ENCODE results near the gene PTPN3. TPM values are rescaled to one million over a fixed set of nuclear protein-coding genes. Genes with fewer than 3 reads are reported as not detected.
A peak's percentile ranks its signal among the peaks of the same experiment; 100 is the strongest.

Gene PTPN3
- total RNA-seq, 2 experiments from 2014 or later: 1.2 to 1.4 TPM

DNA sequence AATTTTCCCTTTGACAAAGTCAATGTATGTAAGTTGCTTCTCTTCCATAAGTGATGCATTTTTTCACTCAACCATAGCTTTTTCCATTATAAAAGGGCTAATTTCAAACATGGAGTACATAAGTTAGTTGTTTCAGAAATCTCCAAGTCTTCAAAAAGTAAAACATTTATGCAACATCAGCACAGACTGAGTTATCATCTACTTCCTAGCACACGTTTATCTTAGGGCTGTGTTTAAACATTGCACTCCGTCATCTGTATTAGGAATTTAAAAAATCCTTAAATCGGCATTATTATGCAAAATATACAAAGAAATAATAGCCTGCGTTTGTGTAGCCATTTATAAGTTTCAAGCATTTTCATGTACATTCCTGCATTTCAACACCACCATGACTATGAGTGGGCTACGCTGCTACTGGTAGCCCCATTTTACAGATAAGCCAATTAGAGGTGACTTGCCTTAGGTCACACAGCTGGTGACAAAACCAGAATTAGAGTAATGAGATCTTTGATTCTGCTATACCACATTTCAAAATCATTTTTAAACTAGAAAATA, 43.4 kb downstream of the PTPN3 start:
- H3K4me1 Mint-ChIP-seq: no peaks in the 10 kb centered on the region

DNA sequence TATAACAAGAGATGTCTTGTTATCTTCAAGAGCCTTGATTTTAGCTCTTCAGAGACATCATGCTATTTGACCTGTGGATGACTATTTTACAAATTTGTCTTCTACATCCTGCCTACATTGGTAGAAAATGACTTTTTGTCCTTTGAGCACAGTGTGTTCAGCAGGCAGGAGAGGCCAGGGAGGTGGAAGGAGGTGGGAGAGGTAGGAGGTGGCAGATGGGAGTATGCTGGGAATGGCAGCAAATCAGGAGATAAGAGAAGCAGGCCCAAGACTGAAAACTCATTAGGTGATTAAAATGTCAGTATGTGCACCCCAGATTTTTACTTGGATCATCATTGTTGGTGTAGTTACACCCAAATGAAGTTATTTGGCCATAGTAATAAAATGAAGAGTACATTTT, 44.1 kb downstream of the PTPN3 start:
- DNase-seq: no peak
- Mint-ChIP-seq H3K4me1 (no peaks in the 10 kb centered on the region), H3K27me3 (peaks cover 24% of the 10 kb centered on the region), H3K9me3 (no peaks in the 10 kb centered on the region), H3K4me3 (no peak overlapping the region), H3K27ac (no peak overlapping the region), H3K36me3 (no peaks in the 10 kb centered on the region)

More for the DNA sequence above, 43.4 kb downstream of the PTPN3 start:
- Mint-ChIP-seq H3K36me3 (no peaks in the 10 kb centered on the region), H3K27ac (no peak overlapping the region), H3K9me3 (no peaks in the 10 kb centered on the region), H3K4me3 (no peak overlapping the region), H3K27me3 (peaks cover 20% of the 10 kb centered on the region)
- DNase-seq: no peak

GRCh38 chr9:109453210-109453842, 44.8 kb downstream of the PTPN3 start:
- H3K4me1 Mint-ChIP-seq: peaks cover 1% of the 10 kb centered on the region
- no peak overlapping the region for H3K4me3 Mint-ChIP-seq
- H3K27ac Mint-ChIP-seq: no peak overlapping the region
- no peaks in the 10 kb centered on the region for H3K9me3 Mint-ChIP-seq
- peaks cover 24% of the 10 kb centered on the region for H3K27me3 Mint-ChIP-seq
- no peak for DNase-seq
- H3K36me3 Mint-ChIP-seq: no peaks in the 10 kb centered on the region

GRCh38 chr9:109452761-109453160, 45.3 kb downstream of the PTPN3 start:
- Mint-ChIP-seq H3K9me3 (no peaks in the 10 kb centered on the region), H3K27me3 (peaks cover 24% of the 10 kb centered on the region), H3K27ac (no peak overlapping the region), H3K4me3 (no peak overlapping the region), H3K4me1 (peaks cover 7% of the 10 kb centered on the region), H3K36me3 (no peaks in the 10 kb centered on the region)
- no peak for DNase-seq

DNA sequence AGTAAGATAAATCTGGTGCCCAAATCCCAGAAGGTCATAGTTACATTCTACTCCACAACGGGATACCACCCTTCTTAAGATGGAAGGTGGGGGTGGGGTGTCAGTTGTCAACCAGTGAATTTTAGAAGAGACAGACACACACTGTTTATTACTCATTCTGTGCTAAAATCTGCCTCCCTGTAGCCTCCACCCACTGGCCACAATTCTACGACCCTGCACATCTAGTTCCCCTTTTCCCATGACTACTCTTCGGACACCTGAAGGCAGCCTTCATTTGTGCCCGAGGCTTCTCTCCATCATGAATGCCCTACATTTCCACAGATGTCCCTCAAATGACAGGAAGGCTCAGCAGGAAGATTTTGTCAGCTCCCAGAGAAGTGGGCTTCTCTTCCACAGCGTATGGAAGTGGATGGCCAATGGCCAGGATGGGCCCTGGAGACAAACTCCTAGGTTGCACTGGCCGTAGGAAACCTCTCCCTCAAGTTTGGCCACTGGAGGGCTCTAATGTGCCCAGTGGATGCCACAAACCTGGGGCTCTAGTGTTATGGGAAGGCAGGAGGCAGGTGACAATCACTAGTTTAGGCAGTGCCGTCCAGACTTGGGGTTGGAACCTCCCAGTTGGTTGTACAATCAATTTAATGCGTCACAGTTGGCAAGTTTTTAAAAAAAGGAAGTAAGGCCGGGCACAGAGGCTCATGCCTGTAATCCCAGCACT, 46.6 kb downstream of the PTPN3 start:
- H3K36me3 Mint-ChIP-seq: no peaks in the 10 kb centered on the region
- peaks cover 16% of the 10 kb centered on the region for H3K4me1 Mint-ChIP-seq
- H3K4me3 Mint-ChIP-seq: no peak overlapping the region
- peaks cover 27% of the 10 kb centered on the region for H3K27me3 Mint-ChIP-seq
- no peak for DNase-seq
- H3K27ac Mint-ChIP-seq: no peak overlapping the region
- no peaks in the 10 kb centered on the region for H3K9me3 Mint-ChIP-seq

GRCh38 chr9:109450346-109450745, 47.8 kb downstream of the PTPN3 start:
- H3K27ac Mint-ChIP-seq: no peak overlapping the region
- no peaks in the 10 kb centered on the region for H3K9me3 Mint-ChIP-seq
- H3K27me3 Mint-ChIP-seq: peaks cover 24% of the 10 kb centered on the region
- H3K4me3 Mint-ChIP-seq: no peak overlapping the region
- H3K36me3 Mint-ChIP-seq: no peaks in the 10 kb centered on the region
- H3K4me1 Mint-ChIP-seq: peaks cover 16% of the 10 kb centered on the region
- DNase-seq: no peak

DNA sequence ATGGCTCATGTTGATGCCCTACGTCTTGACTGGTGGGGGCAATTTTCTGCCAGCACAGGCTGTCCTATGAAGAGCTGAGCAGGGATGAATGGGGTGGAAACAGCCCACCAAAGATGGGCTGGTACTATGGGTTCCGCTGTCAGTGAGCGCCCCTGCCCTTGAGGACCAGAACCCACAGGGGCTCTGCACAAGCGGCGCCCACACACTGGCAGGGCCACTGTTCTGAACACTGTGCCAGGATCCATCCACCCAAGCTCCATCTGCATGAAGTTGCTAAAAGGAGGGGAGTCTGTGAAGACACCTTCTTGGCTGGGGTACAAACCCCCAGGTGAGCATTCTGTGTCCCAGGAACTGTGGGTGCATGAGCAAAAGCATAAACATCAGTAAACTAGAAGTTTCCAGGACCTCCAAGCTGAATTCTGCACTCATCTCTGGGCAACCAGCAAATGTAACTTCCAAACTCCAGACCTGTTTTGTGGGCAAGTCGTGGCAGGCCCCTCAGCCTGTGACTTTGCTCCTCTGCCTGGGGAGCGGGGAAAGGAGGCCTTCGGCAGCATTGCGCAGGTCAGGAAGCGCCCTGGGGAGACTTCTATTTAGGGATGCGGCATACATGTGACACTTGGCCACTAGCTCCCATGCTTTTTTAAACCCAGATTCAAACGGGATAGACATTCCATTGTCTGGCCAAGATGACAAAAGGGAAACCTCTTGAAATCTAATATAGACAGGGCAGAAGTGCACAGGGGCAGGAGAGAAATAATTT, 48.9 kb downstream of the PTPN3 start:
- H3K4me1 Mint-ChIP-seq: peaks cover 16% of the 10 kb centered on the region
- no peak overlapping the region for H3K4me3 Mint-ChIP-seq
- no peak overlapping the region for H3K27ac Mint-ChIP-seq
- H3K36me3 Mint-ChIP-seq: no peaks in the 10 kb centered on the region
- H3K9me3 Mint-ChIP-seq: no peaks in the 10 kb centered on the region
- DNase-seq: no peak
- H3K27me3 Mint-ChIP-seq: peaks cover 24% of the 10 kb centered on the region

GRCh38 chr9:109448223-109448622, 49.9 kb downstream of the PTPN3 start:
- H3K36me3 Mint-ChIP-seq: no peaks in the 10 kb centered on the region
- peaks cover 16% of the 10 kb centered on the region for H3K4me1 Mint-ChIP-seq
- no peak overlapping the region for H3K27ac Mint-ChIP-seq
- H3K9me3 Mint-ChIP-seq: no peaks in the 10 kb centered on the region
- DNase-seq: no peak
- peaks cover 24% of the 10 kb centered on the region for H3K27me3 Mint-ChIP-seq
- no peak overlapping the region for H3K4me3 Mint-ChIP-seq

DNA sequence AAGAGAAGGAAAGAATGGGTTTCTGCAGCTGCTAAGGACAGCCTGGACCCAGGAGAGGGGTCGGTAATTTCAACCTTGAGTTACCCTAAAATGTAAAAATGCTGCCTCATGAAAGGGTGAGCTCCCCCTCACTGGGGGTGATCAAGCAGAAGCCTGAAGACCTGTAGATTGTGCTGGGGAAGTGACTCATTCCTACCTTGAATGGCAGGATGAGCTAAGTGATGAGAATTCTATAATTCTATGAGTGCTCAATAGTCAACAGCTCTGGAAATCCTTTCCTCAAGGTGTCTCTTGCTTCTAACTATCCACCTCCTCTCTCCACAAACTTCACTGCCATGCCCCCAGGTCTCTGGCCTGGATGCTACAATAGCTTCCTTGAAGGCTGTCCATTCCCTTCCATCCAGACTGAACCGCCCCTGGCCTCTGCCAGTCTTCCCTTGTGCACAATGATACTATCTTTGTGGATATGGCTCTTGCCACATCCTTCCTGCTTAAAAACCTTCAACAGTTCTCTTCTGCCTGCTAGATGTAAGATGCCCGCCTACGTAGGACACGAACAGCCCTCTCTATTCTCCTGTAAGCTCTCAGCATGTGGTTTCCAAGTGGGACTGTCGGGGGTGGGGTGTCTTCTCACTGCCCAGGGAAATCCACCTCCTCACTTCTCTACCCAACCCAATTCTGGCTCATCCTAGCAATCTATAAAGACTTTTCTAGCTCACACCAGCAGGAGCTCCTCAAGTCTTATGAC, 50.6 kb downstream of the PTPN3 start:
- Mint-ChIP-seq H3K27ac (peak overlapping the region; percentile 65), H3K36me3 (no peaks in the 10 kb centered on the region), H3K4me1 (peaks cover 16% of the 10 kb centered on the region), H3K27me3 (peaks cover 24% of the 10 kb centered on the region), H3K9me3 (no peaks in the 10 kb centered on the region), H3K4me3 (peak overlapping the region; percentile 9)
- no peak for DNase-seq

DNA sequence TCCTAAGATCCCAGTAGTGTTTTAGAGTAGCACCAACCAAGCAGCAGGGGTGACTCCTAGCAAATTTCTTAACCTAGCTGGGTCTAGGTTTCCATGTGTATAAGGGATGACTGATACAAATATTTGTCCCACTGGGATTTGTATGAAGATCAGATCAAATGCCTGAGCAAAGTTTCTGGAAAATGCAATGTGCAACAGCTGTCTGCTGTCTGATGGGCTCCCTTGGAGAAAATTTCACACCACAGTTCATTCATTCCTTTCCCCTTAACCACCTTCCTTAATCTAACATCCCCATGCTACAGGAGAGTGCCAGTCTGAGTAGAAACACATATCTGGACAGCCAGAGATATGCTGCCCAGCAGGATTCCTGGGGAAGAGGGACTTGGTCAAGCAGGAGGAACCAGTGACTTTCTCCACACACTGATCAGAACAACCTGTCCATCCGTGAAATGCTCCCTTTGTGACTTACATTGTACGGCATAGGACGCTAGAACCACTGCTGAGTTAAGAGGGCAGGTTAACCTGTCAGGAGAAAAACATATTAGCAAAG, 53.3 kb downstream of the PTPN3 start:
- DNase-seq: no peak
- Mint-ChIP-seq H3K27ac (no peak overlapping the region), H3K36me3 (no peaks in the 10 kb centered on the region), H3K27me3 (peaks cover 12% of the 10 kb centered on the region), H3K9me3 (no peaks in the 10 kb centered on the region), H3K4me1 (peaks cover 29% of the 10 kb centered on the region), H3K4me3 (no peak overlapping the region)

DNA sequence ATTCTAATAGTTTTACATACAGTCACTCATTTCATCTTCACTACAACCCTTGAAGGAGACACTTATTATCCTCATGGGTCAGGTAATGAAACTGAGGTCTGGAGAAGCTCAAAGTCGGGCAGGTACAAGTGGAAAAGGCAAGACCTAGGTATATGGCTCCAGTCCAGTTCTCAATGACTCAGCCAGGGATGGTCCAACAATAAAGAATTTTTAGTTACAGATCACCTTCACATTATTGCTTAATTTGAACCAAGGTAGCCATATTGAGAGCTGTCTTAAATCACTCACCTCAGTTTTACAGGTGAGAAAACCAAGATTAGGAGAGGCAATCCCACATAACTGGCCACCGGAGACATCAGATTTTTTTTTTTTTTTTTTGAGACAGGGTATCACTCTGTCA, 55.4 kb downstream of the PTPN3 start:
- peaks cover 24% of the 10 kb centered on the region for H3K4me1 Mint-ChIP-seq

GRCh38 chr9:109441296-109441695, 56.8 kb downstream of the PTPN3 start:
- Mint-ChIP-seq H3K4me1 (peaks cover 16% of the 10 kb centered on the region), H3K9me3 (no peaks in the 10 kb centered on the region), H3K36me3 (no peaks in the 10 kb centered on the region), H3K27ac (no peak overlapping the region), H3K27me3 (peaks cover 16% of the 10 kb centered on the region), H3K4me3 (no peak overlapping the region)
- DNase-seq: no peak

More for the DNA sequence above, 55.4 kb downstream of the PTPN3 start:
- Mint-ChIP-seq H3K27ac (no peak overlapping the region), H3K36me3 (no peaks in the 10 kb centered on the region), H3K27me3 (peaks cover 14% of the 10 kb centered on the region), H3K9me3 (no peaks in the 10 kb centered on the region), H3K4me3 (no peak overlapping the region)
- DNase-seq: no peak

DNA sequence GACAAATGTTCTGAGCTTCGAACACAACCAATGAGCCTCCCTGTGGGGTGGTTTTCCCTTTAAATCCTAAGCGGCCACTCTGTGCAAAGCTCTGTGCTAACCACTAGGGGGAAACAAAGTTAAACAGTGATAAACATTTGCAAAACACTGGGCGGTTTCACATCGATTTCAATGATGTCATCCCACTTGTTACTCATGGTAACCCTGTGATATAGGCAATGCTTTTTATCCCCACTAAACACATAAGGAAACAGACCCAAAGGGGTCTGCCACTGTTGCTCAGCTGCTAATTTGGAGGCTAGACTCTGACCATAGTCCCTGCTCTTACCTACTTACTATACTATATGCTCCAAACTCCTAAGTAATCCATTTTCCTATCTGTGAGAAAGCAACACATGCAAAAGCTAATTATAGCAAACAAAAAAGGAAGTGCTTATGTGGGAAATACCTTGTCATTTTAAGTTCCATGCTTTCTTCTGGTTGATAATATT, 57.3 kb downstream of the PTPN3 start:
- Mint-ChIP-seq H3K27me3 (peaks cover 16% of the 10 kb centered on the region), H3K4me1 (peaks cover 16% of the 10 kb centered on the region), H3K4me3 (no peak overlapping the region), H3K9me3 (no peaks in the 10 kb centered on the region), H3K27ac (no peak overlapping the region), H3K36me3 (no peaks in the 10 kb centered on the region)
- DNase-seq: peak; percentile 41

GRCh38 chr9:109440117-109440515, 58.0 kb downstream of the PTPN3 start:
- no peak overlapping the region for H3K4me3 Mint-ChIP-seq
- no peaks in the 10 kb centered on the region for H3K9me3 Mint-ChIP-seq
- peaks cover 16% of the 10 kb centered on the region for H3K27me3 Mint-ChIP-seq
- peaks cover 16% of the 10 kb centered on the region for H3K4me1 Mint-ChIP-seq
- H3K36me3 Mint-ChIP-seq: no peaks in the 10 kb centered on the region
- H3K27ac Mint-ChIP-seq: no peak overlapping the region
- no peak for DNase-seq
